ENCODE measurements around the gene CLK1. TPM values are rescaled to one million over a fixed set of nuclear protein-coding genes. Genes with fewer than 3 reads are reported as not detected.
A peak's percentile ranks its signal among the peaks of the same experiment; 100 is the strongest.

Gene CLK1
- total and polyA plus RNA-seq, 2 of the 8 experiments (the other 6 are each of a cell fraction or from before 2014, with no cell fraction given): 22.3 to 35.2 TPM

GRCh38 chr2:200888704-200889625 is 24.5 kb upstream of the CLK1 start, which contains the start of the genes NIF3L1 and PPIL3 (continued):
- TF ChIP-seq SIN3A (conservative IDR thresholded peaks at IDR 0.05 in 1 of 2, IDR thresholded peaks at IDR 0.05 in 1 of 2; ENCODE audit: low read depth in 1 of 2, low read length in 2 of 2) (peak; percentile 24 to 88; a peak in 3 of 4 replicates), SIRT6 (IDR thresholded peaks at IDR 0.05; ENCODE audit: low read length) (no peak), KDM4A (IDR thresholded peaks at IDR 0.05; ENCODE audit: low read depth, low read length, severe bottlenecking) (peak; percentile 42), ASH2L (IDR thresholded peaks at IDR 0.05; ENCODE audit: low read length) (peak; percentile 93), POLR2AphosphoS5 (IDR thresholded peaks at IDR 0.05; ENCODE audit: low read depth, low read length) (peak; percentile 91; the same call in 1 of the 2 replicates), RNF2 (IDR thresholded peaks at IDR 0.05; ENCODE audit: borderline replicate concordance, low read depth, low read length, missing control alignments, poor library complexity, severe bottlenecking) (no peak), TAF1 (IDR thresholded peaks at IDR 0.05; ENCODE audit: low read depth, low read length) (peak; percentile 96), GABPA (IDR thresholded peaks at IDR 0.05; ENCODE audit: borderline replicate concordance, insufficient read depth, low read length) (peak; percentile 99), JUN (IDR thresholded peaks at IDR 0.05; ENCODE audit: low read depth, low read length) (no peak), POU5F1 (IDR thresholded peaks at IDR 0.05; ENCODE audit: low read depth, low read length) (no peak), RXRA (IDR thresholded peaks at IDR 0.05; ENCODE audit: insufficient read depth, low read depth, low read length) (no peak), CEBPB (IDR thresholded peaks at IDR 0.05; ENCODE audit: low read depth, low read length) (no peak), CHD1 (IDR thresholded peaks at IDR 0.05; ENCODE audit: low read depth, low read length) (no peak), CTBP2 (IDR thresholded peaks at IDR 0.05; ENCODE audit: borderline replicate concordance, insufficient read depth, insufficient read length, low read length) (peak; percentile 32), RBBP5 (IDR thresholded peaks at IDR 0.05; ENCODE audit: borderline replicate concordance, low read depth, low read length) (no peak), CREB1 (IDR thresholded peaks at IDR 0.05) (peak; percentile 93)
- TF ChIP-seq, protein P1, sequence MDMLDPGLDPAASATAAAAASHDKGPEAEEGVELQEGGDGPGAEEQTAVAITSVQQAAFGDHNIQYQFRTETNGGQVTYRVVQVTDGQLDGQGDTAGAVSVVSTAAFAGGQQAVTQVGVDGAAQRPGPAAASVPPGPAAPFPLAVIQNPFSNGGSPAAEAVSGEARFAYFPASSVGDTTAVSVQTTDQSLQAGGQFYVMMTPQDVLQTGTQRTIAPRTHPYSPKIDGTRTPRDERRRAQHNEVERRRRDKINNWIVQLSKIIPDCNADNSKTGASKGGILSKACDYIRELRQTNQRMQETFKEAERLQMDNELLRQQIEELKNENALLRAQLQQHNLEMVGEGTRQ (IDR thresholded peaks at IDR 0.05; ENCODE audit: low read length): no peak
- TF ChIP-seq, protein P2, sequence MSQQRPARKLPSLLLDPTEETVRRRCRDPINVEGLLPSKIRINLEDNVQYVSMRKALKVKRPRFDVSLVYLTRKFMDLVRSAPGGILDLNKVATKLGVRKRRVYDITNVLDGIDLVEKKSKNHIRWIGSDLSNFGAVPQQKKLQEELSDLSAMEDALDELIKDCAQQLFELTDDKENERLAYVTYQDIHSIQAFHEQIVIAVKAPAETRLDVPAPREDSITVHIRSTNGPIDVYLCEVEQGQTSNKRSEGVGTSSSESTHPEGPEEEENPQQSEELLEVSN (IDR thresholded peaks at IDR 0.05): peak; percentile 37
- TF ChIP-seq, protein P3, sequence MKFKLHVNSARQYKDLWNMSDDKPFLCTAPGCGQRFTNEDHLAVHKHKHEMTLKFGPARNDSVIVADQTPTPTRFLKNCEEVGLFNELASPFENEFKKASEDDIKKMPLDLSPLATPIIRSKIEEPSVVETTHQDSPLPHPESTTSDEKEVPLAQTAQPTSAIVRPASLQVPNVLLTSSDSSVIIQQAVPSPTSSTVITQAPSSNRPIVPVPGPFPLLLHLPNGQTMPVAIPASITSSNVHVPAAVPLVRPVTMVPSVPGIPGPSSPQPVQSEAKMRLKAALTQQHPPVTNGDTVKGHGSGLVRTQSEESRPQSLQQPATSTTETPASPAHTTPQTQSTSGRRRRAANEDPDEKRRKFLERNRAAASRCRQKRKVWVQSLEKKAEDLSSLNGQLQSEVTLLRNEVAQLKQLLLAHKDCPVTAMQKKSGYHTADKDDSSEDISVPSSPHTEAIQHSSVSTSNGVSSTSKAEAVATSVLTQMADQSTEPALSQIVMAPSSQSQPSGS (IDR thresholded peaks at IDR 0.05; ENCODE audit: low read length): peak; percentile 80

All from H1 (cell line).